NCI-H2081 (cell line): ENCODE measurements around the gene C19orf47.
A peak's percentile ranks its signal among the peaks of the same experiment; 100 is the strongest.

Experiments used
- DNase-seq, 2 experiments: peaks; one replicate each; lab custom pipeline; 2025; lab: John Stamatoyannopoulos, UW

Gene C19orf47

GRCh38 chr19:40348125-40348913, at the start of gene C19orf47, which contains the start of gene PLD3:
TSS of gene C19orf47 (minus strand) at chr19:40348397. CDS start at chr19:40341857, 6,540 bp downstream.
TSS of gene PLD3 (plus strand) at chr19:40348695. CDS start at chr19:40366484, 17,789 bp downstream.
- DNase-seq: peak; percentile 99

GRCh38 chr19:40397568-40397906, 49.3 kb upstream of the C19orf47 start:
- DNase-seq: no peak

- DNase-seq: no peak
Observed at GRCh38 chr19:40396886-40397567, 48.8 kb upstream of the C19orf47 start.

GRCh38 chr19:40395956-40396355, 47.8 kb upstream of the C19orf47 start:
- no peak for DNase-seq

GRCh38 chr19:40394816-40395210, 46.6 kb upstream of the C19orf47 start:
- DNase-seq: no peak

- no peak for DNase-seq
Observed at GRCh38 chr19:40393894-40394815, 46.0 kb upstream of the C19orf47 start.

GRCh38 chr19:40392894-40393517, 44.8 kb upstream of the C19orf47 start:
- DNase-seq: no peak

GRCh38 chr19:40392123-40392522, 43.9 kb upstream of the C19orf47 start:
- DNase-seq: no peak

- DNase-seq: no peak
Observed at GRCh38 chr19:40390084-40390742, 42.0 kb upstream of the C19orf47 start, which contains the start of gene HIPK4. TSS of gene HIPK4 (minus strand) at chr19:40390181. CDS start at chr19:40389902, 279 bp downstream.

- no peak for DNase-seq
Observed at GRCh38 chr19:40389404-40390083, 41.3 kb upstream of the C19orf47 start.

GRCh38 chr19:40388481-40388880, 40.3 kb upstream of the C19orf47 start:
- no peak for DNase-seq

- no peak for DNase-seq
Observed at GRCh38 chr19:40387155-40387554, 39.0 kb upstream of the C19orf47 start.

- no peak for DNase-seq
Observed at GRCh38 chr19:40383668-40384248, 35.6 kb upstream of the C19orf47 start.

- DNase-seq: no peak
Observed at GRCh38 chr19:40381321-40381720, 33.1 kb upstream of the C19orf47 start.

GRCh38 chr19:40380199-40381037, 32.2 kb upstream of the C19orf47 start:
- no peak for DNase-seq

GRCh38 chr19:40379446-40380198, 31.4 kb upstream of the C19orf47 start:
- DNase-seq: no peak

GRCh38 chr19:40378509-40378908, 30.3 kb upstream of the C19orf47 start:
- DNase-seq: no peak

- DNase-seq: no peak
Observed at GRCh38 chr19:40377876-40378385, 29.7 kb upstream of the C19orf47 start.
